ENCODE results near the gene TNNC1. TPM values are rescaled to one million over a fixed set of nuclear protein-coding genes. Genes with fewer than 3 reads are reported as not detected.

The TNNC1 gene
- total RNA-seq, 2 experiments from 2014 or later: 5.3 to 6.6 TPM

- peaks cover 70% of the 10 kb centered on the region for H3K36me3 Mint-ChIP-seq (ENCODE audit: low read depth)
- Histone ChIP-seq H3K27me3 (ENCODE audit: control insufficient read depth in 1 of 2, insufficient read depth in 2 of 2, low read length in 2 of 2) (no peaks in the 10 kb centered on the region), H3K36me3 (ENCODE audit: insufficient read depth, low read length) (peaks cover 63% of the 10 kb centered on the region), H3K9me3 (ENCODE audit: control insufficient read depth in 1 of 2, insufficient read depth in 1 of 2, low read length in 2 of 2) (no peaks in the 10 kb centered on the region), H3K27ac (ENCODE audit: low read depth in 1 of 2, low read length in 2 of 2) (no peak overlapping the region), H3K4me1 (ENCODE audit: insufficient read depth, low read length) (peaks cover 8% of the 10 kb centered on the region), H3K4me3 (ENCODE audit: low read length) (no peak overlapping the region)
- DNase-seq (no peak), ATAC-seq (ENCODE audit: poor library complexity) (no peak)
- ChIA-PET POLR2A (no interaction called here), CTCF (no interaction called here)
- no peaks in the 10 kb centered on the region for H3K4me1 Mint-ChIP-seq (ENCODE audit: low read depth)
- H3K27ac Mint-ChIP-seq: no peak overlapping the region
- H3K9me3 Mint-ChIP-seq: no peaks in the 10 kb centered on the region
- no peaks in the 10 kb centered on the region for H3K27me3 Mint-ChIP-seq
- no peak overlapping the region for H3K4me3 Mint-ChIP-seq
- intact Hi-C loops (cut with DNase I, micrococcal nuclease): no loop called here
- TF ChIP-seq CTCF (IDR thresholded peaks at IDR 0.05): no peak
Observed at GRCh38 chr3:52490035-52490938, 36.4 kb upstream of the TNNC1 start.

GRCh38 chr3:52489453-52489852, 35.6 kb upstream of the TNNC1 start:
- Mint-ChIP-seq H3K4me1 (ENCODE audit: low read depth) (no peaks in the 10 kb centered on the region), H3K9me3 (no peaks in the 10 kb centered on the region), H3K4me3 (no peak overlapping the region), H3K27ac (no peak overlapping the region), H3K27me3 (no peaks in the 10 kb centered on the region), H3K36me3 (ENCODE audit: low read depth) (peaks cover 79% of the 10 kb centered on the region)
- Histone ChIP-seq H3K9me3 (ENCODE audit: control insufficient read depth in 1 of 2, insufficient read depth in 1 of 2, low read length in 2 of 2) (no peaks in the 10 kb centered on the region), H3K4me3 (ENCODE audit: low read length) (no peak overlapping the region), H3K27ac (ENCODE audit: low read depth in 1 of 2, low read length in 2 of 2) (no peak overlapping the region), H3K27me3 (ENCODE audit: control insufficient read depth in 1 of 2, insufficient read depth in 2 of 2, low read length in 2 of 2) (no peaks in the 10 kb centered on the region), H3K36me3 (ENCODE audit: insufficient read depth, low read length) (peaks cover 65% of the 10 kb centered on the region), H3K4me1 (ENCODE audit: insufficient read depth, low read length) (peaks cover 4% of the 10 kb centered on the region)
- intact Hi-C loops (cut with DNase I, micrococcal nuclease): no loop called here
- ChIA-PET POLR2A (no interaction called here), CTCF (interaction anchor here (0.7 kb wide), 1 partner anchor 77 kb away, joined by 3 read pairs; no protein-coding TSS in a partner anchor)
- DNase-seq: no peak
- ATAC-seq (ENCODE audit: poor library complexity): no peak
- TF ChIP-seq CTCF (IDR thresholded peaks at IDR 0.05): no peak

- intact Hi-C loops (cut with DNase I, micrococcal nuclease): no loop called here
- Histone ChIP-seq H3K36me3 (ENCODE audit: insufficient read depth, low read length) (peaks cover 65% of the 10 kb centered on the region), H3K27me3 (ENCODE audit: control insufficient read depth in 1 of 2, insufficient read depth in 2 of 2, low read length in 2 of 2) (no peaks in the 10 kb centered on the region), H3K9me3 (ENCODE audit: control insufficient read depth in 1 of 2, insufficient read depth in 1 of 2, low read length in 2 of 2) (no peaks in the 10 kb centered on the region), H3K27ac (ENCODE audit: low read depth in 1 of 2, low read length in 2 of 2) (no peak overlapping the region), H3K4me1 (ENCODE audit: insufficient read depth, low read length) (peaks cover 4% of the 10 kb centered on the region), H3K4me3 (ENCODE audit: low read length) (no peak overlapping the region)
- H3K4me1 Mint-ChIP-seq (ENCODE audit: low read depth): no peaks in the 10 kb centered on the region
- POLR2A ChIA-PET: no interaction called here
- ATAC-seq (ENCODE audit: poor library complexity) (no peak), DNase-seq (no peak)
- no peaks in the 10 kb centered on the region for H3K27me3 Mint-ChIP-seq
- H3K27ac Mint-ChIP-seq: no peak overlapping the region
- peaks cover 86% of the 10 kb centered on the region for H3K36me3 Mint-ChIP-seq (ENCODE audit: low read depth)
- no peak overlapping the region for H3K4me3 Mint-ChIP-seq
- CTCF ChIA-PET: no interaction called here
- no peak for TF ChIP-seq CTCF (IDR thresholded peaks at IDR 0.05)
- H3K9me3 Mint-ChIP-seq: no peaks in the 10 kb centered on the region
Observed at GRCh38 chr3:52488746-52489145, 34.9 kb upstream of the TNNC1 start.

Measured in CD4-positive, alpha-beta T cell (primary cell).